Umbilical cord (tissue), 2 donors: Measurements from ENCODE around the gene PROK1. TPM values are rescaled to one million over a fixed set of nuclear protein-coding genes. Genes with fewer than 3 reads are reported as not detected.

Experiments used
- DNase-seq: peaks from one replicate; pipeline ENCODE4 v3.0.0-alpha.2; 2015; ENCODE audit warnings: low spot score
- total RNA-seq: library from RNA; depleted of rRNA; stranded (reverse); fragments of >200 nt; gene quantifications from one replicate; pipeline ENCODE4 v1.2.3, GENCODE V29; 2014; ENCODE audit warnings: low replicate concordance; ENCODE audit not compliant: insufficient read depth

PROK1 gene
- total RNA-seq, 1 donor from 2014 or later: not detected

GRCh38 chr1:110488161-110488560 lies 37.2 kb downstream of the PROK1 start:
- DNase-seq: no peak

GRCh38 chr1:110488867-110489266 lies 37.9 kb downstream of the PROK1 start:
- DNase-seq: no peak

- DNase-seq: no peak
Measured at GRCh38 chr1:110489406-110489805, 38.5 kb downstream of the PROK1 start.

DNA sequence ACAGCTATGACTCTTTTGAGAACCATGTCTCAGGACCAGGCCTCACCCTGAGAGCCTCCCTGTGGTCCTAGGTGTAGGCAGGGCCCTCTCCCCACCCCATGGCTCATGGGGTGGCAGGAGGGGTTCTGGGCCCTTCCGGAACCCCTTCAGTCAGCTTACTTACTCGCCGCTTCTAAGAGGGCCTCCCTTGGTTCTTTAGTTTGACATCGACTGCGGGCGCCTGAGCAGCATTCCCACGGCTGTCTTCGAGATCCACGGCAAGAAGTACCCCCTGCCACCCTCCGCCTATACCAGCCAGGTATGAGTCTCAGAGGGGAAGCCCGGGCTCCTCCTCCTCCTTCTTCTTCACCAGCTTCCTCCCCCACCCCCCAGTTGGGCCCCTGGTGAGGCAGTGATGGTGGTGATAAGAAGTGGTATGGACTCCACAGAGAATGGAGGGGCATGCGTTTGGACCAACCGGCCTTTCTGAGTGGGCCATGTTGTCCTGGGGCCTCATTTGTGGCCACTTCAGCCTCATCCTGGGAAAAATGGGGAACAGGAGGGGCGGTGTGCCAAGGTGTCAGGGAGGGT lies 39.1 kb downstream of the PROK1 start:
- DNase-seq: no peak

DNA sequence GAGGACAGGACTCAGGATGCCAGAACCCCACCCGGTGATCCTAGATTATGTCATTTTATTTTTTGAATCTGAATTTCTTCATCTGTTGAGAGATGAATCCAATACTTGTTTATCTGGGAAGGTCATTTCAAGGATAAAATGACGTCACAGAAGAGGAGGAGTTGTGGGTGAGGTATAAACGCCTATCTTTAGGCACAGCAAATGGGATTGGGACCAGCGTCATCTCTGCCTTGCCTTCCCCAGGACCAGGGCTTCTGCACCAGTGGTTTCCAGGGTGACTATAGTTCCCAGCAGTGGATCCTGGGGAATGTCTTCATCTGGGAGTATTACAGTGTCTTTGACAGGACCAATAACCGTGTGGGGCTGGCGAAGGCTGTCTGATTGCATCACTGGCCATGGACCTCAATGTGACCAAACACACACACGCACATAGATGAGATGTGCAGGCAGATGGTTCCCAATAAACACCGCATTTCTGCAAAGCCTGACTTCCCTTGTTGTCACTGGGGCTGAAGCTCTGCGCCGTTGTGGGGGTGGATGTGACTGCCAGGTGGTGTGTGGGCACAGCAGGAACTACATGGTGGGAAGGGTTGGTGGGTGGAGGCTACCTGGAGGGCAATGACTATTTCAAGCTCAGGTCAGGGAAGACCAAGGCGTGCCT lies 40.0 kb downstream of the PROK1 start:
- DNase-seq: no peak

- no peak for DNase-seq
Measured at GRCh38 chr1:110492573-110492972, 41.6 kb downstream of the PROK1 start.

GRCh38 chr1:110493059-110493699 lies 42.2 kb downstream of the PROK1 start:
- DNase-seq: no peak

GRCh38 chr1:110494036-110494435 lies 43.1 kb downstream of the PROK1 start:
- DNase-seq: no peak

- no peak for DNase-seq
Measured at GRCh38 chr1:110494522-110495406, 43.8 kb downstream of the PROK1 start.

- peak; percentile 82 for DNase-seq
Measured at GRCh38 chr1:110495926-110496600, 45.1 kb downstream of the PROK1 start.

GRCh38 chr1:110498270-110498669 lies 47.3 kb downstream of the PROK1 start:
- DNase-seq: no peak

DNA sequence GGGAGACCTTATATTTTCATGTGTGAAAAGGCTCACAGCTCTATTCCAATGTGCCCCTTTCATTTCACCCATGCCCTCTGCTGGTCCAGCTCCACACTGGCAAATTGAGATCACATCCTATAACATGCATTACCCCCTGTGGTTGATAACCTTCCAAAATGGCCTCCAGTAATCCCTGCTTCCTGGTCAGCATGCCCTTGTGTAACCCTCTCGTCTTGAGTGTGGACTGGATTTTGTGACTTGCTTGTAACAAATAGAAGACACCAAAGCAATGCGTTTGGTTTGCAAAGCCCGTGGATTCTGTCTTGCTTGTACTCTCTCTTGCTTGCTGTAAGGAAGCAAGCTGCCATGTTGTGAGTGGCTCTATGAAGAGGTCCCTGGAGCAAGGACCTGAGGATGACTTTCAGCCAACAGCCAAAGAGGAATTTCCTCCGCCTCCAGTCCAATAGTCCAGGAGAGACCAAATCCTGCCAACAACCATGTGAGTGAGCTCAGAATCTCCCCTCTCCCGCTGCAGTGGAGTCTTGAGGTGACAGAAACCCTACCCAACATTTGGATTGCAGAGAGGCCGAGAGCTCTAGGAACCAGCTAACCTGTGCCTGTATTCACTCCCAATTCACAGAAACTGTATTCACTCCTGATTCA lies 50.7 kb downstream of the PROK1 start:
- DNase-seq: no peak

DNA sequence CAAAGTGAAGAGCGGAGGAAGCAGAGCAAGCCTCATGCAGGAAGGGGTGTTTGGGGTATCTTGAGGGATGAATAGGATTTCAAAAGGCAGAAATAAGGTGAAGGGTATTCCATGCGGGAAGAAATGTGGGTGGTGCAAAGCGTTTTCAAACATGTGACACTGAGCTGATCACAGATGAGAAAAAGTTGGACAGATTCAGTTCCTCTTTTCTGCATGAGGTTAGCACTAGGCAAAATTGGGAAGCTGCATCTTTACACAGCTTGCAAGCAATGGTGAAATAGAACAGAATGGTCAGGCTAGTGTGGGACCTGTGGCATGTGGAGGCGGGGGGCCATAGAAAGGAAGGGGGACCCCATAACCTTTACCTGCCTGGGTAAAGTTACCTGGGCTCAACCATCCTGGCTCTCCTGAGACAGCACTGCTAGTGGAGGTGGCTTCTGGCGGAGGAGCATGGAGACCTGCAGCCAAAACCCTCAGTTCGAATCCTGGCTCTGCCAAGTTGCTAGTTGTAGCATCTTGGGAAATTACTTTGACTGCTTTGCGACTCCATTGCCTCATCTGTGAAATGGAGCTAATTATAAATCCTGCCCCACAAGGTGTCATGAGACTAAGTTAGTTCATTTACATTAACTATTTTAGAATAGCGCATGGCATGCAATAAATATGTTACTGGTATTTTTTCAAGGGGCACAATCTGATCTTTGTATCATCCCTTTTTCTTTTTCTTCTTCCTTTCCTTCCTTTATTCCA lies 51.6 kb downstream of the PROK1 start:
- no peak for DNase-seq

- no peak for DNase-seq
Measured at GRCh38 chr1:110503471-110503870, 52.5 kb downstream of the PROK1 start.

DNA sequence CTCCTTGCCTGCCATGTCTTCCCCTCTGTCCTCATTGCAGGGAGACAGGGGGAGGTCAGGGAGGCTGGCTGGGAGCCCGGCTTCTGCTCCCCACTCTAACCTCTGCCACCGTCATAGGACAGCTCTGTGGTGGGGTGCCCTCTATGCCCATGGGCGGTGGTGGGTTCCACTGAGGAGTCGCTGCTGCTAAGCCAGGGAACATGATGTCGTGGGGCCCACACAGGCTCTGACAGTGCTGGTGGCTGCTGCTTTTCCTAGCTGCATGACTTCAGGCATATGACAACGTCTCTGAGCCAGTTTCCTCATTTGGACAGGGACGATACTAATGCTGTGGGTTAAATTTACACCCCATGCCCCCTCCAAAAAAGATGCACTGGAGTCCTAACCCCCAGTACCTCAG lies 53.3 kb downstream of the PROK1 start:
- DNase-seq: no peak

GRCh38 chr1:110505596-110505995 lies 54.6 kb downstream of the PROK1 start:
- no peak for DNase-seq

DNA sequence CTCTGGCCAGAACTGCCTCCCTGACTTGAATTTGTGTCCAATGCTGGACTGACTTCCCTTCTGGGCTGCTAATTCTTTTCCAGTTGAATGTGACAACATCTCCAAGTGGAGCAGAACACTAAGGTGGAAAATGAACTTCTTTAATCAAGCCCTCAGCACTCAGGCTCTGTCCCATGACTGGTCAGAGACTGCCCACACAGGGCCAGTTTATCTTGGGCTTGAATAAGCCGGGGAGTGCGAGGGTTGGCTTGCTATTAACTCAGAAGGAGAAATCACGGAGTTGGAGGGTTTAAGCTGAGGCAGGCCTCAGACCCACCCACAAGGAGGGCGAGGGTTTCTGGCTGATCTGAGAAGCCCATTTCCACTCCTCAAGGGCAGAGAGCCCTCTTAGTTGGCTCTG lies 55.6 kb downstream of the PROK1 start:
- no peak for DNase-seq
